GM19238 (cell line): ENCODE data around the gene WNK2.

ENCODE experiments used
- DNase-seq: peaks from one replicate; pipeline ENCODE4 v3.0.0; 2011; ENCODE audit warnings: low spot score; ENCODE audit not compliant: insufficient read length

Gene WNK2

GRCh38 chr9:93292664-93293328 lies 108.9 kb downstream of the WNK2 start:
- no peak for DNase-seq

GRCh38 chr9:93294011-93294410 lies 110.1 kb downstream of the WNK2 start:
- DNase-seq: no peak

- DNase-seq: no peak
Observed at GRCh38 chr9:93295031-93295430, 111.1 kb downstream of the WNK2 start.

- DNase-seq: no peak
Observed at GRCh38 chr9:93295456-93296076, 111.6 kb downstream of the WNK2 start.

- DNase-seq: no peak
Observed at GRCh38 chr9:93296889-93297480, 113.0 kb downstream of the WNK2 start.

- no peak for DNase-seq
Observed at GRCh38 chr9:93297659-93298497, 113.9 kb downstream of the WNK2 start.

- DNase-seq: no peak
Observed at GRCh38 chr9:93298498-93299417, 114.8 kb downstream of the WNK2 start.

GRCh38 chr9:93299418-93300174 lies 115.7 kb downstream of the WNK2 start:
- DNase-seq: no peak

- DNase-seq: no peak
Observed at GRCh38 chr9:93300175-93300572, 116.2 kb downstream of the WNK2 start.

- DNase-seq: no peak
Observed at GRCh38 chr9:93300585-93301081, 116.7 kb downstream of the WNK2 start.

GRCh38 chr9:93301291-93301811 lies 117.4 kb downstream of the WNK2 start:
- no peak for DNase-seq

GRCh38 chr9:93301911-93302541 lies 118.1 kb downstream of the WNK2 start:
- no peak for DNase-seq

GRCh38 chr9:93302586-93303257 lies 118.8 kb downstream of the WNK2 start:
- DNase-seq: peak; percentile 66

GRCh38 chr9:93303258-93303771 lies 119.4 kb downstream of the WNK2 start:
- no peak for DNase-seq

GRCh38 chr9:93303806-93304573 lies 120.1 kb downstream of the WNK2 start:
- DNase-seq: no peak

- no peak for DNase-seq
Observed at GRCh38 chr9:93304574-93305496, 120.9 kb downstream of the WNK2 start.
